DMS53 treated with DMSO at 0.1 percent for 48 hours (cell line): ENCODE results near the gene TINAG.
A peak's percentile ranks its signal among the peaks of the same experiment; 100 is the strongest.

Experiments used
- DNase-seq: peaks from one replicate; lab custom pipeline; 2025; ENCODE audit not compliant: unreplicated experiment; lab: John Stamatoyannopoulos, UW

TINAG gene

GRCh38 chr6:54308289-54308985 is at the start of gene TINAG:
TSS of gene TINAG (plus strand) at chr6:54308441. CDS start at chr6:54308551, 110 bp downstream.
- DNase-seq = no peak

GRCh38 chr6:54260025-54260424 is 48.2 kb upstream of the TINAG start:
- no peak for DNase-seq

- no peak for DNase-seq
Observed at GRCh38 chr6:54262499-54262898, 45.7 kb upstream of the TINAG start.

- DNase-seq = no peak
Observed at GRCh38 chr6:54262971-54263370, 45.3 kb upstream of the TINAG start.

- no peak for DNase-seq
Observed at GRCh38 chr6:54264581-54265272, 43.5 kb upstream of the TINAG start.

GRCh38 chr6:54266400-54266923 is 41.8 kb upstream of the TINAG start:
- DNase-seq = no peak

- DNase-seq = peak; percentile 57
Observed at GRCh38 chr6:54267798-54268197, 40.4 kb upstream of the TINAG start.

GRCh38 chr6:54273214-54273820 is 34.9 kb upstream of the TINAG start:
- DNase-seq = no peak

GRCh38 chr6:54274383-54274782 is 33.9 kb upstream of the TINAG start:
- no peak for DNase-seq

- no peak for DNase-seq
Observed at GRCh38 chr6:54282186-54282585, 26.1 kb upstream of the TINAG start.

- no peak for DNase-seq
Observed at GRCh38 chr6:54284161-54284860, 23.9 kb upstream of the TINAG start.

GRCh38 chr6:54285595-54285994 is 22.6 kb upstream of the TINAG start:
- DNase-seq = no peak

- no peak for DNase-seq
Observed at GRCh38 chr6:54286141-54286540, 22.1 kb upstream of the TINAG start.

GRCh38 chr6:54288474-54288873 is 19.8 kb upstream of the TINAG start:
- no peak for DNase-seq

GRCh38 chr6:54289426-54289825 is 18.8 kb upstream of the TINAG start:
- DNase-seq = no peak

- DNase-seq = peak; percentile 29
Observed at GRCh38 chr6:54291146-54291545, 17.1 kb upstream of the TINAG start.

- DNase-seq = no peak
Observed at GRCh38 chr6:54291738-54292137, 16.5 kb upstream of the TINAG start.

- DNase-seq = no peak
Observed at GRCh38 chr6:54294965-54295532, 13.2 kb upstream of the TINAG start.

GRCh38 chr6:54299542-54300269 is 8.5 kb upstream of the TINAG start:
- DNase-seq = no peak

GRCh38 chr6:54301770-54302169 is 6.5 kb upstream of the TINAG start:
- DNase-seq = no peak
